Measurements from ENCODE around the gene SLC15A5.

GRCh38 chr12:16229676-16230075 lies 47.8 kb downstream of the SLC15A5 start:
- TF ChIP-seq CTCF (IDR thresholded peaks at IDR 0.05) (no peak), POLR2A (IDR thresholded peaks at IDR 0.05) (no peak), POLR2AphosphoS5 (IDR thresholded peaks at IDR 0.05) (no peak)

All from breast epithelium (tissue), 3 donors.